NCI-H187 treated with DMSO at 0.1 percent for 48 hours (cell line): ENCODE measurements around the gene LETMD1.
"Not testable (repeated sequence)": the region's sequence is repeated elsewhere in the genome, so short reads cannot be mapped to it uniquely, and the experiment has no call there.

ENCODE experiments used
- DNase-seq: peaks from one replicate; lab custom pipeline; 2025; lab: John Stamatoyannopoulos, UW

Gene LETMD1, protein sequence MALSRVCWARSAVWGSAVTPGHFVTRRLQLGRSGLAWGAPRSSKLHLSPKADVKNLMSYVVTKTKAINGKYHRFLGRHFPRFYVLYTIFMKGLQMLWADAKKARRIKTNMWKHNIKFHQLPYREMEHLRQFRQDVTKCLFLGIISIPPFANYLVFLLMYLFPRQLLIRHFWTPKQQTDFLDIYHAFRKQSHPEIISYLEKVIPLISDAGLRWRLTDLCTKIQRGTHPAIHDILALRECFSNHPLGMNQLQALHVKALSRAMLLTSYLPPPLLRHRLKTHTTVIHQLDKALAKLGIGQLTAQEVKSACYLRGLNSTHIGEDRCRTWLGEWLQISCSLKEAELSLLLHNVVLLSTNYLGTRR

DNA sequence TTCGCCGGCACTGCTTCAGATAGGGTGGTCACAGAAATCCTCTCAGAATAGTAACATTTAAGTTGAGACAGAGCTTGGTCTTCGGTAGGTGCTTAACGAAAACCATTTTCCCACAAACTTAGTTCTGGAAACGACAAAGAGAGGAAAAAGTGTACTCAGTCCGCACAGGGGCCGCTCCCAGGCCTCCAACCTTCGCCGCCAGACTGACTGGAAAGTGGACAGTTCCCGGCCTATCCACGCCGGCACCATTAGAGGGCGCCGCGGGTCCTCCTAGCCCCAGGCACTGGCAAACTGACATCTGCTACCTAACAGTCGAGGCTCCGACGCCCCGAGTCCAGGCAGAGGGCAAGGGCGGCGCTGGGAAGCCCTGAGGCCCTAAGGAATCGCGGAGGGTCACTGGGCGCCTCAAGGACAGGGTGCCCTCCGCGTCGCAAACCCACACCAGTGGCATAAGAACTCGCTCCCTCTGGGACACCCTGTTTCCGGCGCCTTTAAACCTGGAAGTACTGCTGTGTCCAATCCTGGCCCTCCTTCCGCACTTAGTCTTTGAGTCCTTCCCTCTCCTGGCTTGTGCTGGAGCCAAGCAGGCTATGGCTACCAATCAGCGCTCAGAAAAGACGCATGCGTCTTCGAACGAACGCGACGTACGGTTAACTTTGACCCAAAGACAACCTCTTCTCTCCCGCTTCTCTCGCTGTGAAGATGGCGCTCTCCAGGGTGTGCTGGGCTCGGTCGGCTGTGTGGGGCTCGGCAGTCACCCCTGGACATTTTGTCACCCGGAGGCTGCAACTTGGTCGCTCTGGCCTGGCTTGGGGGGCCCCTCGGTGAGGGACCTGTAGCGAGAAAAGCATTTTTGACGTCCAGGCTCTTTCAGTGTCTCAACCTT, at the start of gene LETMD1:
Gene LETMD1 (plus strand): TSS at position 673 of the 886 bp plus-strand sequence. CDS start 30 bp downstream, at position 703.
- DNase-seq: peak; percentile 92

- no peak for DNase-seq
These were observed 49.0 kb upstream of the LETMD1 start for GRCh38 chr12:50999093-50999492.

- no peak for DNase-seq
These were observed 47.9 kb upstream of the LETMD1 start for GRCh38 chr12:51000245-51000644.

DNA sequence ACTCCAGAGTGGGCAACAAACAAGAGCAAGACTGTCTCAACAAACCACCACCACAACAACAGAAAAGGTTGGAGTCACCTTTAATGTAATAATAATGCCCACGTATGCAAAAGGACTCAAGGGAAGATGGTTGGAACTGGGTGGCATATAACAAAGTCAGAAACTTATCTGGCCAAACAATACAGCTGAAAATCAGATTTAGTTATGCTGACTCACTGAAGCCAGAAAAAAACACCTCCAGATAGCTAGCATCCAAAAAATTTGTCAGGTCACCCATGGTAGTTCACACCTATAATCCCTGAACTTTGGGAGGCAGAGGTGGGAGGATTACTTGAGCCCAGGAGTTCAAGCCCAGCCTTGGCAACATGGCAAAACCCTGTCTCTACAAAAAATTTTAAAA, 46.3 kb upstream of the LETMD1 start:
- DNase-seq: no peak

DNA sequence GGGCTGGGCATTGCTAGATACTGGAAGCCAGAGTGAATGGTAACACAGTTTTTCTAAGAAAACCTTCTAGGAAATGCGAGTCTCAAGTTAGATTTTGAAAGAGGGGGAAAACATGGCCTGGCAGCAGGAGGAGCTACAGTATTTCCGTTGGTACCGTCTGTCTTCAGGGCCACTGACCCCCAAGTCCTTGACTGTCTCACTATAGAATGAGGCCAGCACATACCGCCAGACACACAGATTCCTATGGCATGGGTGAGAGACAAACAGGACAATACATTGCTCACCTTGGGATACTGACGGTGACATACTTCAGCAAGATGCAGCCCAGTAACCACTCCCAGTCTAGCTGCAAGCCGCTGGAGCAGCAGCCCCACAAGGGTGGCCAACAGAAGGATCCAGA, 43.6 kb upstream of the LETMD1 start:
- no peak for DNase-seq

DNA sequence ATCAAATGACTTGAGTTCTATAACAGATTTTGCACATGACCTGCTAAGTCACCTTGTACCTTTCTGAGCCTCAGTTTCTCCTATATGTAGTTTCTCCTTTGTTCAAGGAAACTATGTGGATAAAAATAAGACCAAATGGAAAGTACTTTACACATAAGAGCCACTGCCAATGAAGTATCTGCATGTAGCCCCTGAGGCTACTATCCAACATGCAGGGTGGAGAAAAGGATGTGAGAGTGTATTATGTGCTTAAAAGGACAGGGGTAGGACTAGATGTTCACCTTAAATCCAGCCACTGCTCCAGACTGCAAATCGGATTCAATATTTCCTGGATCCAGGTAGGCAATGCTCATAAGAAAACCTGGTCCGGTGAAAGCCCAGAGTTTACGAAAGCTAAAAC, 43.1 kb upstream of the LETMD1 start:
- no peak for DNase-seq

DNA sequence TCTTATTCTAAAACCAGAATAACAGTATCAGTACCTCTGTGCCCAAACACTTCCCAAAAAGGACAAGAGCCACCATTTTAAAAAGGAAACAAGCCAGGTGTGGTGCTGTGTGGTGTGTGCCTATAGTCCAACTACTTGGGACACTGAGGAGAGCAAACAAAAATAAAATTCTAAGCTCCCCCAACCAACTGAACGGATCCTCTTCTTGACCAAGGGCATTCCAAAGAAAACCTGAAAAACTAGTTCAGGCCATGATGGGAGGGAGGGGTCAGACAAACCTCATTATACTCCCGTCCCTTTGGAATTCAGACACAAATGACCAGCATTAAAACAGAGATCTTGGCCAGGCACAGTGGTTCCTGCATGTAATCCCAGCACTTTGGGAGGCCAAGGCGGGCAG, 42.5 kb upstream of the LETMD1 start:
- DNase-seq: no peak

DNA sequence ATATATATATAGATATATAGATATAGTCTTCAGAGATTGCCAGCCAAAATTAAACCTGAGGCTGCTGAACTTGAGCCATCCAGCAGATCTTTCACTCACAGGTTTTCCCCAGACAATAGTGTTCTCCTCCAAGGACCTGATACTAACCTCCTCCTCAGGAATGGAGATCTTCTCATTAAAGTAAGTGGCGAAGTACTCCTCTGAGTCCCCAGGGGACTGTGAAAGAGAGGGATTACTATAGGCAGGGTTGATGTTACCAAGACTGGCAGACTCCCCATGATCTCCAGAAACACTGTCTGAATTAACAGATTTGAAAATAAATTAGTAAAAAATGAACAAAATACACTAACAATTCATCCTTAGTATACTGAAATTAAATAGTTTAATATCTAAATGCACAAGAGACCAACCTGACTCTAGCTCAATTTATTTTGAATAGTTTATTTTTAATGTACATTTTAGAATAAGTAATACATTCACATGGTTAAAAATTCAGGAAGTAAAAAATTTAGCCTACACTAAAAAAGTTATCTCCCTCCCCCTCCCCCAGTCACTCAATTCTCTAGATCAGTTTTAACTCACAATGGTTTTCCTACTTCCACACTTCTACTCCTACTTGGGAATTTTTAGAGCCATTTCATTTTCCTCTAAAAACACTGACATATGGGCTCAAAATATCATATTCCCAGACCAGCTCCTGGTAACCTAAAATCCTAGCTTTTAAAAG, 39.6 kb upstream of the LETMD1 start:
- DNase-seq: no peak

DNA sequence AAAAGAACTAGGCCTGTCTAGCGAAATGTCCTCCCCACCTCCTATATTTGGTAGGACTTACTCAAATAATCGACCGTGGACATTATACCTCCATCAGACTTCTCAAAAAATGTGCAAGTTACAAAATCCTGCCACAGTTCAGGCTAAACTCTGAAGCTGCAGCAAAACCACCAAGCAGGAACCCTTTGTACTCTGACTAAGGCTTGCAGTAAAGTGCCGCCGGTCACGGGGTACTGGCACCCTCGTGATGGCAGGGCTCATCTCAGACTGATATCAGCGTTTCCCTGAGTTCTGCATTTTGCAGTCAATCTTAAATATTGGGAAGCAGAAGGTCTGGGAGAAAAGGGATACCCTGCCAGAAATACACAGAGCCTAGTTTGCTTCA, 39.1 kb upstream of the LETMD1 start:
- DNase-seq: no peak

DNA sequence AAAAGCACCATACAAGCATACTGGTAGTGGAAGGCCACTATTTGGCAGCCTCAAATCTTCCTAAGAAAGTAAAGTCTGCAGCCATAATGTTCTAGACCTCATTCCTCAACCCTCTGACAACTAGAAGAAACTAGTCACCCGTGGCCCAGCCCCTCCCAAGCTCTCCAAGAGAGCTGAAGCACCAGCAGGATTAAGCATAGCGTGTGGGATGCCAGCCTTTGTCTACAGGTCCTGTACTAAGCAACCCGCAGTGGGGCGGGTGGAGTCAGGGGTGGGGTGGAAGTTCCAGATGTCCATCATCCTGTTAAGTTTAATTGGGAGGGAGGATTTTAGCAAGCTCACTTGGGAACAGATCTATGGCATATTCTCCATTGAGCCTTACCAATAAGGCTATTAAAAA, 36.2 kb upstream of the LETMD1 start:
- DNase-seq: no peak

GRCh38 chr12:51012570-51013236, 35.4 kb upstream of the LETMD1 start:
- DNase-seq: no peak

DNA sequence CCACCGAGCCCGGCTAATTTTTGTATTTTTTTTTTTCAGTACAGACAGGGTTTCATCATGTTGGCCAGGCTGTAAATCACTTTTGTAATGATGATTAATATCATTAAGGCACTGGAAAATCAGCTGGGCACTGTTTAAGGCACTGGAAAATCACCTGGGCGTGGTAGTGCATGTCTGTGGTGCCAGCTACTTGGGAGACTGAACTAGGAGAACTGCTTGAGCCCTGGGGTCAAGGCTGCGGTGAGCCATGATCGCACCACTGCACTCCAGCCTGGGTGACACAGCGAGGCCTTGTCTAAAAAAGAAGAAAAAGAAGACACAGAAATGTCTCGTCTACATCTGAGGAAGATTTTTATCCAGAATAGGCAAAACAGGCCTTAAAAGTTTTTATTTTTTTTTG, 34.7 kb upstream of the LETMD1 start:
- DNase-seq: no peak

- not testable (repeated sequence) for DNase-seq
These were observed 33.7 kb upstream of the LETMD1 start for GRCh38 chr12:51014467-51014866.

GRCh38 chr12:51017452-51017851, 30.7 kb upstream of the LETMD1 start:
- no peak for DNase-seq

DNA sequence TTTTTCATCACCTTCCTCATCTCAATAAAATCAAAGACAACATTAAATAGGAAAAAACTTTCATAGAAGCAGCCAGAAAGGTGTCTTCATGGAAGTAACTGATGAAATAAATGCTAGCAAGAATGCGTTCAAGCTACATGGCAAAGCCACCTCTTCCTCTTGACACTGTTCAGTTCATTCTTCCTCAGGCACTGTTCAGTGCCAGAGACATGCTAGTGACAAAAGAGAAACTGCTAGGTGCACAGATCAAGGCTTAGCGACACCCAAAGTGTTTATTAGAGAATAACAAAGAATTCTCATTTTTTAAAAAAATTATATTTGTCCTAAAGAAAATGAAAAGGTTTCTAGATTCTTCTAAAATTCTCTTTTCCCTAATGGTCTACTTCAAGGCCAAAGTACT, 29.2 kb upstream of the LETMD1 start:
- DNase-seq: no peak

DNA sequence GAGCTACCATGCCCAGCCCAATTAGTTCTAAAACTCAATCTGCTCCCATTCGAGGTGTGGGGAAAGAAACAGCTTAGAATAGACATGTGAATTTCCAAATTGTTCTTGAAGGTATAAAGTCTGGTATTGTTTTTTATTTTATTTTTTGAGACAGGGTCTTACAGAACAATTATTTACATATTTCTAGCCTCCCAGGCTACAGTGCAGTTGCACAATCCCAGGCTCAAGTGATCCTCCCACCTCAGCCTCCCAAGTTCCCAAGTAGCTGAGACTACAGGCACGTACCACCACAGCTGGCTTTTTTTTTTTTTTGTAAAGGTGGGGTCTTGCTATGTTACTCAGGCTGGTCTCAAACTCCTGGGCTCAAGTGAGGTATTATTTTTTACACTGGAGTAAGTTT, 28.2 kb upstream of the LETMD1 start:
- DNase-seq: no peak

GRCh38 chr12:51020448-51021182, 27.5 kb upstream of the LETMD1 start:
- DNase-seq: no peak

GRCh38 chr12:51021694-51022093, 26.4 kb upstream of the LETMD1 start:
- DNase-seq: no peak

GRCh38 chr12:51023625-51024382, 24.3 kb upstream of the LETMD1 start:
- DNase-seq: no peak

GRCh38 chr12:51025338-51025835, 22.7 kb upstream of the LETMD1 start:
- DNase-seq: no peak
